Activated CD4-positive, alpha-beta T cell treated with anti-CD3 and anti-CD28 coated beads, Interleukin-2, amount 10 ng/mL, durations not matched to agents 7 days and 5 days (primary cell): ENCODE data around the gene KRT38. TPM values are rescaled to one million over a fixed set of nuclear protein-coding genes. Genes with fewer than 3 reads are reported as not detected.
A peak's percentile ranks its signal among the peaks of the same experiment; 100 is the strongest.

ENCODE experiments used
- CTCF ChIA-PET: fragments of 350-600 bp; sonication (Branson Sonifier 250); formaldehyde crosslinking; loops from one replicate; lab custom pipeline; 2021; ENCODE audit warnings: antibody characterized with exemption; lab: Charles Lee
- POLR2A ChIA-PET: fragments of 350-600 bp; sonication (Branson Sonifier 250); formaldehyde crosslinking; loops from one replicate; lab custom pipeline; 2021; ENCODE audit warnings: antibody characterized with exemption; lab: Charles Lee
- DNase-seq: peaks from one replicate; pipeline ENCODE4 v3.0.0-alpha.2; 2020
- H3K27ac Mint-ChIP-seq: one replicate; pipeline ENCODE4 v1.8.0; 2021; ENCODE audit warnings: mild to moderate bottlenecking, moderate library complexity, mixed read lengths
- H3K27me3 Mint-ChIP-seq: one replicate; pipeline ENCODE4 v1.8.0; 2021; ENCODE audit warnings: mixed read lengths
- H3K36me3 Mint-ChIP-seq: one replicate; pipeline ENCODE4 v1.8.0; 2021; ENCODE audit warnings: low read depth, mixed read lengths
- H3K4me1 Mint-ChIP-seq: one replicate; pipeline ENCODE4 v1.8.0; 2021; ENCODE audit warnings: mixed read lengths
- H3K4me3 Mint-ChIP-seq: one replicate; pipeline ENCODE4 v1.8.0; 2021; ENCODE audit warnings: mild to moderate bottlenecking, moderate library complexity, mixed read lengths
- H3K9me3 Mint-ChIP-seq: one replicate; pipeline ENCODE4 v1.8.0; 2021; ENCODE audit warnings: mixed read lengths
- total RNA-seq, 2 experiments: library from RNA; stranded (reverse); gene quantifications; one replicate each; pipeline ENCODE4 v1.2.3, GENCODE V29; 2021

Gene KRT38
- not detected for total RNA-seq

DNA sequence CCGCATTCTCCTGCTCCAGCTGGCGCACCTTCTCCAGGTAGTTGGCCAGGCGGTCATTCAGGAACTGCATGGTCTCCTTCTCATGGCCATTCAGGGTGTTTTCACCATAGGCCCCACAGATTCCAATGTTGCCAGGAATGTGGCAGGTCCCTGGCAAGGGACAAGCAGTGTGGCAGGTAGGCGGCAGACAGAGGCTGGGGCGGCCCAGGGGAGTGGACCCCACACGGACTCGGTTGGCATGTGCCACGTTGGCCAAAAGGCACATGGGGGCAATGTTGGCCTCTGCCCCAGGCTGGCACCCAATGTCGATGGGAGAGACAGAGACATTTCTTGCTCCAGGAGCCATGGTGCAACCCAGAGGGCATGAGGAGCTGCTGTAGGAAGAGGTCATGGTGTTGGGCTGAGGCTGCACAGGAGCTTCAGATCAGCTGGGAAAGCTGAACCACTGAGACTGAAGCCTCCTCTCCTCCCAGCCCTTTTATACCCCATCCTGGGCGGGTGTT is at the start of gene KRT38:
KRT38 (minus strand) TSS at position 453 of the 503 bp plus-strand sequence; CDS start at position 391, 62 bp downstream.
- no peak for DNase-seq
- ChIA-PET CTCF (no interaction called here), POLR2A (no interaction called here)
- H3K4me3 Mint-ChIP-seq = no peak within 1 kb of the TSS
- no peaks in the 10 kb centered on the region for H3K36me3 Mint-ChIP-seq
- H3K9me3 Mint-ChIP-seq = no peaks in the 10 kb centered on the region
- peaks cover 20% of the 10 kb centered on the region for H3K27me3 Mint-ChIP-seq
- no peaks in the 10 kb centered on the region for H3K4me1 Mint-ChIP-seq
- no peak within 1 kb of the TSS for H3K27ac Mint-ChIP-seq

DNA sequence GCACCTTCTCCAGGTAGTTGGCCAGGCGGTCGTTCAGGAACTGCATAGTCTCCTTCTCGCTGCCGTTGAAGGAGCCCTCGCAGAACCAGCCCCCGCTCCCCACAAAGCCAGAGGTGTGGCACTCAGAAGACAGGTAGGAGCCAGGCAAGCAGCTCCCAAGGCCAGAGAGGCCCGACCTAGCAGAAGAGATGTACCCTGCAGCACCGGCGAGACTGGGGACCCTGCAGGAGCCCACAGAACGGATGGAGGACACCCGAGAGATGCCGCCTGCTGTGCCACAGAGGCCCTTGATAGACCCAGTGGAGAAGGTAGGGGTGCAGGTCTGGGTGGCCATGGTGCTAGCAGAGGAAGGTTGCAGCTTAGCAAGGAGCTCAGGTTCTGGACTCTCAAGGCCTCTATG is 48.7 kb upstream of the KRT38 start, which contains the start of gene KRT36:
KRT36 (minus strand) TSS at position 380 of the 400 bp plus-strand sequence; CDS start at position 334, 46 bp downstream.
- H3K4me3 Mint-ChIP-seq = no peak within 1 kb of the TSS
- ChIA-PET CTCF (interaction anchor here (0.7 kb wide), 1 partner anchor 751 kb away, joined by 3 read pairs; no protein-coding TSS in a partner anchor), POLR2A (no interaction called here)
- H3K9me3 Mint-ChIP-seq = no peaks in the 10 kb centered on the region
- no peak within 1 kb of the TSS for H3K27ac Mint-ChIP-seq
- no peak for DNase-seq
- H3K27me3 Mint-ChIP-seq = no peaks in the 10 kb centered on the region
- H3K4me1 Mint-ChIP-seq = peaks cover 9% of the 10 kb centered on the region
- H3K36me3 Mint-ChIP-seq = no peaks in the 10 kb centered on the region

GRCh38 chr17:41486809-41487530 is 46.2 kb upstream of the KRT38 start:
- ChIA-PET CTCF (interaction anchor here (1.3 kb wide), 1 partner anchor 9 kb away, joined by 5 read pairs; no protein-coding TSS in a partner anchor), POLR2A (no interaction called here)
- peak; percentile 34 for DNase-seq
- Mint-ChIP-seq H3K9me3 (no peaks in the 10 kb centered on the region), H3K36me3 (no peaks in the 10 kb centered on the region), H3K27ac (no peak overlapping the region), H3K4me3 (no peak overlapping the region), H3K4me1 (peaks cover 9% of the 10 kb centered on the region), H3K27me3 (no peaks in the 10 kb centered on the region)

GRCh38 chr17:41486316-41486715 is 45.5 kb upstream of the KRT38 start:
- Mint-ChIP-seq H3K27me3 (no peaks in the 10 kb centered on the region), H3K4me1 (peaks cover 9% of the 10 kb centered on the region), H3K9me3 (no peaks in the 10 kb centered on the region), H3K27ac (no peak overlapping the region), H3K4me3 (no peak overlapping the region), H3K36me3 (no peaks in the 10 kb centered on the region)
- DNase-seq = no peak
- ChIA-PET CTCF (interaction anchor here (1.3 kb wide), 1 partner anchor 9 kb away, joined by 5 read pairs; no protein-coding TSS in a partner anchor), POLR2A (no interaction called here)

GRCh38 chr17:41484920-41485904 is 44.4 kb upstream of the KRT38 start:
- peaks cover 3% of the 10 kb centered on the region for H3K4me1 Mint-ChIP-seq
- no peak for DNase-seq
- CTCF ChIA-PET = interaction anchor here (0.6 to 1.5 kb wide), 3 partner anchors 9 to 701 kb away, joined by 3 to 4 read pairs (median 3); no protein-coding TSS in a partner anchor
- no peaks in the 10 kb centered on the region for H3K27me3 Mint-ChIP-seq
- POLR2A ChIA-PET = interaction anchor here (0.5 kb wide), 1 partner anchor 522 kb away, joined by 7 read pairs; no protein-coding TSS in a partner anchor
- H3K4me3 Mint-ChIP-seq = no peak overlapping the region
- no peaks in the 10 kb centered on the region for H3K36me3 Mint-ChIP-seq
- H3K27ac Mint-ChIP-seq = no peak overlapping the region
- no peaks in the 10 kb centered on the region for H3K9me3 Mint-ChIP-seq

DNA sequence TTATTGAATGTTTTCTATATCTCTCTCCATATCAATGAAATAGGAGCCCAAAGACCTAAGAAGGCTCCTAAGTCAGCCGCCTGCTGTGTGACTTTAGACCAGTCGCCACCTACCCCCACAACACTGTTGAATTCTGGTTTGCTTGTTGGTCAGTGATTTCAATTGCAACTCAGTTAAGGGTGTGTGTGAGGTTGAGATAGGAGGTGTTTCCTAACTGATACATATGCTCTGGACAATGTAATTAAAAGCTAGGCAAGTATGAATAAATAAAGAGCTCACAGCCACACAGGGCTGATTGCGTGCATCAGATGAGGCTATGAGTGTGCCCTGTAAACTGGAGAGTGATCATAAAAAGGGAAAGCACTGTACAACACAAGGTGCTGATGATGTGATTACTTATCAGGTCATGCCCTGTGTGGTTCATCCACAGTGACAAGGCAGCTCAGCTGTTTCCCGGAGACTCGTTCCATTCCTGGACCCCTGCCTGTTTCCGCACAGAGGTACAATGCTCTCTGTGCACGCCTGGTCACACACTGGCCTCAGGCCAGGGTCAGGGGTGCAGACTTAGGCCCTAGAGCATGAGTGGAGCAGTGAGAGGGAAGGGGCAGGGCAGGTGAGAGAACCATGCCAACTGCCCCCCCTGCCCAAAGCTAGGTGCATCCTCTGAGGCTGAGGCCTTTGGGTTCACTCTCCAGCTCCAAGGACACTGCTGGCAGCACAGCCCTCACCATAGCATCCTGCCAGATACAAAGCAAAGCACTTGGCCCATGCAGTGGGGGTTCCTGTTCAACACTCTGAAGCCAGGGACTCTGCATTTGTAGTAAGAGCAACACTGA is 43.4 kb upstream of the KRT38 start:
- CTCF ChIA-PET = interaction anchor here (0.5 to 1.5 kb wide), 4 partner anchors 10 to 1985 kb away, joined by 3 to 4 read pairs (median 3); no protein-coding TSS in a partner anchor
- Mint-ChIP-seq H3K4me3 (no peak overlapping the region), H3K36me3 (no peaks in the 10 kb centered on the region), H3K27ac (no peak overlapping the region), H3K27me3 (no peaks in the 10 kb centered on the region), H3K4me1 (no peaks in the 10 kb centered on the region), H3K9me3 (no peaks in the 10 kb centered on the region)
- no peak for DNase-seq
- POLR2A ChIA-PET = no interaction called here

DNA sequence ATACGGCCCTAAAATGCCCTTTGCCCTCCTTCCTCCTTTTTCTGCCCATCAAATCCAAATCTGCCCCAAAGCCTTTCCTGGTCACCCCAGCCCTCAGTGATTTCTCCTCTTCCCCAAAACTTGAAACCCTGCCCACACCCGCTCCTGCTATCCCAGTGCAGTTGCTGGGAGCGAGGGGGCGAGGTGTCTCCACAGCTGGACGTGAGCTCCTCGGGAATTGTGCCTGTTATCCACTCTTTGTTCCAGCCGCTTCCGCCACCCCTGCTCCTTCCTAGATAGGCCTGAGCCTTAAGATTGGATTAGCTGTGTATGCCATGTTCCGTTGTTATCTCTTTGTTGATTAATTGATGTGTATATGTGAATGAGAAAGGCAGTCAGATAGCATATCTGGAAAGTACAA is 42.7 kb upstream of the KRT38 start:
- no peaks in the 10 kb centered on the region for H3K4me1 Mint-ChIP-seq
- H3K9me3 Mint-ChIP-seq = no peaks in the 10 kb centered on the region
- H3K36me3 Mint-ChIP-seq = no peaks in the 10 kb centered on the region
- ChIA-PET CTCF (interaction anchor here (0.5 to 1.5 kb wide), 3 partner anchors 10 to 1984 kb away, joined by 3 read pairs; no protein-coding TSS in a partner anchor), POLR2A (no interaction called here)
- H3K27ac Mint-ChIP-seq = no peak overlapping the region
- no peak overlapping the region for H3K4me3 Mint-ChIP-seq
- H3K27me3 Mint-ChIP-seq = no peaks in the 10 kb centered on the region
- DNase-seq = no peak

GRCh38 chr17:41481036-41481435 is 40.3 kb upstream of the KRT38 start, which contains the start of gene KRT35:
Gene KRT35 (minus strand): TSS chr17:41481151. CDS start chr17:41481097, 54 bp downstream.
- Mint-ChIP-seq H3K27me3 (no peaks in the 10 kb centered on the region), H3K4me1 (no peaks in the 10 kb centered on the region), H3K9me3 (no peaks in the 10 kb centered on the region), H3K36me3 (no peaks in the 10 kb centered on the region), H3K27ac (no peak within 1 kb of the TSS), H3K4me3 (no peak within 1 kb of the TSS)
- ChIA-PET CTCF (no interaction called here), POLR2A (no interaction called here)
- DNase-seq = no peak

DNA sequence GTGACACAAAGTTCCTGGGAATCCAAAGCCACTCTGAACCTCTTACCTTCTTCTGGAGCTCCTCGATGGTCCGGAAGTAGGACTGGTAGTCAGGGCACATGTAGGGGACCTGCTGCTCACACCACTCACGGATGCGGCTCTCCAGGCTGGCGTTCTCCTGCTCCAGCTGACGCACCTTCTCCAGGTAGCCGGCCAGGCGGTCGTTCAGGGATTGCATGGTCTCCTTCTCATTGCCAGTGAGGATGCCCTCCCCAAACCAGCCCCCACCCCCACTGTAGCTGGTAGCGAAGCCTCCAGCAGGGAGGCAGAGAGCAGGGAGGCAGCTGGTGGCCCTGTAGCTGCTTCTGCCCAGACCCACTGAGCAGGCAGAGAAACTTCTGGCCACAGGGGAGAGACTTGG is 39.8 kb upstream of the KRT38 start:
- Mint-ChIP-seq H3K36me3 (no peaks in the 10 kb centered on the region), H3K27ac (no peak overlapping the region), H3K4me1 (no peaks in the 10 kb centered on the region), H3K27me3 (no peaks in the 10 kb centered on the region), H3K9me3 (no peaks in the 10 kb centered on the region), H3K4me3 (no peak overlapping the region)
- no peak for DNase-seq
- CTCF ChIA-PET = no interaction called here
- POLR2A ChIA-PET = no interaction called here

DNA sequence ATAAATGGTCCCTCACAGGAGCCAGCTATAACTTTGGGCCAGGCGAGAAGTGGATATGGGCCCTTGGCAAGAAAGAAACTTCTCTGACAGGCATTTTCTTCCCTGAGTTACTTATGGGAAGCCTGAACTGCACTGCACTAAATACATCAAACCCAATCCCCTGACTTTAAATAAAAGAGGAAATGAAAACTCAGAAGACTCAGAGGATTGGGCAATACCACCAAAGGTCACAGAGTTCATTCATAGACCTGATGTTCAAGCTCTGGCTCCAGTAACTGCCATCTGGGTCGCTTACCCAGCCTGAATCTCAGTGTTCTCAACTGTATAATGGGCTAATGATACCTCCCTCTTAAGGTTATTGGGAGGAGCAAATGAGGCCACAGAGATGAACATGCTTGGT is 39.4 kb upstream of the KRT38 start:
- ChIA-PET CTCF (no interaction called here), POLR2A (no interaction called here)
- H3K9me3 Mint-ChIP-seq = no peaks in the 10 kb centered on the region
- no peak overlapping the region for H3K27ac Mint-ChIP-seq
- H3K27me3 Mint-ChIP-seq = no peaks in the 10 kb centered on the region
- no peak overlapping the region for H3K4me3 Mint-ChIP-seq
- no peak for DNase-seq
- no peaks in the 10 kb centered on the region for H3K36me3 Mint-ChIP-seq
- H3K4me1 Mint-ChIP-seq = no peaks in the 10 kb centered on the region

- H3K27me3 Mint-ChIP-seq = no peaks in the 10 kb centered on the region
- H3K36me3 Mint-ChIP-seq = no peaks in the 10 kb centered on the region
- H3K4me1 Mint-ChIP-seq = no peaks in the 10 kb centered on the region
- H3K4me3 Mint-ChIP-seq = no peak overlapping the region
- DNase-seq = no peak
- no peak overlapping the region for H3K27ac Mint-ChIP-seq
- ChIA-PET POLR2A (no interaction called here), CTCF (interaction anchor here (1.2 kb wide), 1 partner anchor 15 kb away, joined by 3 read pairs; no protein-coding TSS in a partner anchor)
- no peaks in the 10 kb centered on the region for H3K9me3 Mint-ChIP-seq
These were observed 37.5 kb upstream of the KRT38 start for GRCh38 chr17:41478237-41478636.
